H1 (cell line): Measurements from ENCODE around the gene PDS5A. TPM values are rescaled to one million over a fixed set of nuclear protein-coding genes. Genes with fewer than 3 reads are reported as not detected.

Source experiments
- BACH1 ChIP-seq: IDR thresholded peaks from 2 replicates; pipeline ENCODE4 v1.6.1; 2012; ENCODE audit warnings: low read length, improper control_type of control experiment
- FOSL1 ChIP-seq: IDR thresholded peaks from 2 replicates; pipeline ENCODE4 v1.6.1; 2011; ENCODE audit warnings: mild to moderate bottlenecking, low read depth, low read length, moderate library complexity; ENCODE audit not compliant: insufficient read depth
- KDM5A ChIP-seq: fragments of 200-600 bp; IDR thresholded peaks from 2 replicates; pipeline ENCODE4 v1.7.1; 2012; ENCODE audit warnings: mild to moderate bottlenecking, low read length, inconsistent platforms, mixed read lengths
- PHF8 ChIP-seq: fragments of 200-600 bp; sonication (generic); conservative IDR thresholded peaks from 2 replicates; pipeline ENCODE4 v1.7.1; 2012; ENCODE audit warnings: low read depth, mild to moderate bottlenecking, inconsistent platforms, low read length, moderate library complexity
- RAD21 ChIP-seq, 2 experiments: IDR thresholded peaks in 1 of 2; conservative IDR thresholded peaks in 1 of 2; 2 replicates each; pipeline ENCODE4 v1.6.1; 2011; ENCODE audit warnings: low read depth in 2 of 2, low read length in 2 of 2, improper control_type of control experiment in 1 of 2, inconsistent platforms in 1 of 2, mild to moderate bottlenecking in 1 of 2, moderate library complexity in 1 of 2
- SIN3A ChIP-seq, 2 experiments: IDR thresholded peaks in 1 of 2; conservative IDR thresholded peaks in 1 of 2; 2 replicates each; pipeline ENCODE4 v1.6.1; 2011 to 2012; ENCODE audit warnings: low read length in 2 of 2, improper control_type of control experiment in 1 of 2, low read depth in 1 of 2, mild to moderate bottlenecking in 1 of 2
- YY1 ChIP-seq: IDR thresholded peaks from 2 replicates; pipeline ENCODE4 v1.6.1; 2011; ENCODE audit warnings: low read depth, mild to moderate bottlenecking, low read length
- polyA plus RNA-seq, 7 experiments: library from polyadenylated mRNA; depleted of rRNA in 3 of 7; stranded (reverse) in 5 of 7; unstranded in 2 of 7; fragments of >200 nt in 5 of 7; fragments of 200-250 nt in 2 of 7; gene quantifications; 1 replicate in 5 of 7; 2 replicates in 1 of 7; 4 replicates in 1 of 7; pipeline versions ENCODE4 v1.2.1 to v1.2.3, GENCODE V29; 2011 to 2013; ENCODE audit warnings: missing spikeins in 2 of 7, mixed read lengths in 2 of 7
- total RNA-seq: library from RNA; stranded (reverse); fragmentation: NEBNext Ultra II Directional; extraction: Animal tissue kit (Norgen Biotek cat#: 25700); gene quantifications from 2 replicates; pipeline ENCODE4 v1.2.1, GENCODE V29; 2021

PDS5A gene
- total and polyA plus RNA-seq, 2 of the 8 experiments (the other 6 are each of a cell fraction or from before 2014, with no cell fraction given): 15.5 to 76.6 TPM

GRCh38 chr4:39976141-39976944, 1.4 kb downstream of the PDS5A start (continued):
- TF ChIP-seq SIN3A (conservative IDR thresholded peaks at IDR 0.05 in 1 of 2, IDR thresholded peaks at IDR 0.05 in 1 of 2; ENCODE audit: low read depth in 1 of 2, low read length in 2 of 2) (0 out of 4 replicates have a peak, but pooled peaks have one; percentile 44 to 47), PHF8 (peak; percentile 21; the same call in 1 of the 2 replicates), FOSL1 (no peak), KDM5A (peak; percentile 90; the same call in 1 of the 2 replicates), BACH1 (0 out of 2 replicates have a peak, but pooled peaks have one; percentile 59), RAD21 (IDR thresholded peaks at IDR 0.05 in 1 of 2, conservative IDR thresholded peaks at IDR 0.05 in 1 of 2; ENCODE audit: low read depth in 2 of 2, low read length in 2 of 2) (peak; percentile 93 to 94), YY1 (no peak)
